Measurements from ENCODE around the gene RDH12.

RDH12 gene

DNA sequence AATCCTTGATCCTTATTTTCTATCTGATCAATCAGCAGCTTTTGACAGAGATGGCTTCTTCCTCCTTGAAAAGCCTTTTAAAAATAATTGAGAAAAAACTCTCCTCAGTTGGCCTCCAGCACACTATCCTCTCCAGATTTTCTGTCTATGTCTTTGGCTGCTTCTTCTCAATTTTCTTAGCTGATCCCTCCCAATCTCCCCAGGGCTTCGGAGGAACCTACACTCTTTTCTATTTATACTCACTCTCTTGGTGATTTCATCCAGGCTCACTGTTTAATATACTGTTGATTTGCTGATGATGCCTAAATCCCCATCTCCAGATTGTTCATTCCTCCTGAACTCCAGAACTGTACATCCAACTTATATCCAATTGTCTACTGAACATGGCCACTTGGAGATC is 54.8 kb downstream of the RDH12 start:
- no peak for DNase-seq

DNA sequence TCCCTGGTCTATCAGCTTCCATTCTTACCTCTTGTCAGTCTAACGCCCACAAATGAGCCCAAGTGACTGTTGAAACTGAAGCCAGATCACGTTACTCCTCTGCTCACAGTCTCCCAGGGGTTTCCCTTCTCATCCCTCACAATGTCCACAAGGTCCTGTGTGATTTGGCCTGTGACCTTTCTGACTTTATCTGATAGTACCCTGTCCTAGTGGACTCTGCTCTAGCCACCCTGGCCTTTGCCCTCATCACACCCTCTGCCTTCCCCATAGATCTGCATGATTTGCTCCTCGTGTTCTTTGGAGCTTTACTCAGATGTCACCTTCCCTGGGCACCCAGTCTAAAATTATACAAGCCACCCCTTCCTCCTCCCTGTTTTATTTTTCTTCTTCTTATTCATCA is 55.5 kb downstream of the RDH12 start:
- no peak for DNase-seq

DNA sequence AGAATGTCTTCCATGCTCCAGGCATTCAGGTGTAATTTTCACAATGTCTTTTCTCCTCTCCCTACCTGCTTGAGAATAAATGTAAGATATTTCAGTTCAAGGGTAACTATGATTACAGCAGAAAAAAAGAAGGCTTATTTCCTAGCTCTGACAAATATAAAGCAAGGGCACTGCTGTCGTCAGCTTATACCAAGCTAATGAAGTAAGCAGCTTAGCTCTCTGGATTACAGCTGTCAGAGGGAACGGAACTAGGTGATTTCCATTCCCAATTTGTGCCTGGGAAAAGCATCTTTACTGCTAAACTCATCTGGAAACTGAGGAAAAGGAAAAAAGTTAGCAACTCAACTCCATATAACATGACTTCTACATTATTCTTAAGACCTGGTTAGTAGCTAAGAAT is 58.2 kb downstream of the RDH12 start:
- no peak for DNase-seq

DNA sequence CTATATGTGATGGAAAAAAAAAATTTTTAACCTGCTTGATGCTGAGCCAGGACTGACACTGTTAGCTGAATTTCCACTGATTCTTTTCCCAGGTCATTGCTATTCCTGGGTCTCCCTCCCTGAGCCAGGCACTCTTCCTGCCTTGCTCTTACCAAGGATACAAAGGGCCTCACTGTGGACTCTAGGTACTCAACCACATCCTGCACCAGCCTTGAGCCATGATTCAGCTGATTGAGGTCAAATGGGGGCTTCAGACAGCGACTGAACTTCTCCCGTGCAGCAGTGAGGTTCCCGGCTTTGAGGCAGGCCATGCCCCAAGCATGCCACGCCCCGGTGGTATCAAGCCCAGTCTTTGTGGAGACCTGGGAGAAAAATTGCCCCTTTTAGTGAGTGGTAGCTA is 60.4 kb downstream of the RDH12 start:
- no peak for DNase-seq

DNA sequence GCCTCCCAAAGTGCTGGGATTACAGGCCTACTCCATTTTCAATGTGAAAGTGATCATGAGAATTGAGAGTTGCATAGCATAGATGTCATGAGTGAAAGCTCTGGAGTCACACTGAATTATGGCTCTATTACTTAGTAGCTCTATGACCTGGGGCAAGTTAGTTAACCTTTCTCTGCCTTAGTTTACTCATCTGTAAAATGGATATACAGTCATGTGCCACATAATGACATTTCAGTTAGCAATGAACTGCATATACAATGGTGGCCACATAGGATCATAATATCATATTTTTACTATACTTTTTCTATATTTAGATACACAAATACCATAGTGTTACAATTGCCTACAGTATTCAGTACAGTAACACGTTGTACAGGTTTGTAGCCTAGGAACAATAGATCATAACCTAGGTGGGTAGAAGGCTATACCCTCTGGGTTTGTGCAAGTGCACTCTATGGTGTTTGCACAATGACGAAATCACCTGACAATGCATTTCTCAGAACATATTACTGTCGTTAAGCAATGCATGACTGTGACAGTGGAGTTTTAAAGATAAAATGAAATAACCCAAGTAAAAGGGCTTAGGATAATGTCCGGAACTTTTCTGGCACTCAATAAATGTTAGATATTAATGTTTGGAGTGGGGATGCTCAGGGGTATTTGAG is 61.6 kb downstream of the RDH12 start:
- no peak for DNase-seq

DNA sequence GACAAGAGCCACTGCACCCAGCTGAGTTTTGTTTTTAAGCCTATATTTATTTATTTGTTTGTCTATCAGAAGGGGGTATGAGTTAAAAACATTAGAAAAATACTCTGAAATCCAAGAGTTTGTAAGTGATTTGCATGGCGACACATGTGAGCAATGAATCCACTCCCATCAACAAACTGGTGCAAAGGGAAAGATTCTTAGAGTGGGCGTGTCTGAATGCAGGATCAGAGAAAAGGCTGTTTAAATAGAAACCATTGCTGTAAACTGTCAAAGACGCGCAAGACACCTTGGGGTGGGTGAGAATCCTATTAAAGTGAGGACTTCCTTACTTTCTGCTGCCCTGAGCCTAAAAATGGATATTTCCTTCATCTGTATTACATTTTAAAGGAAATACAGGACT is 62.8 kb downstream of the RDH12 start:
- no peak for DNase-seq

DNA sequence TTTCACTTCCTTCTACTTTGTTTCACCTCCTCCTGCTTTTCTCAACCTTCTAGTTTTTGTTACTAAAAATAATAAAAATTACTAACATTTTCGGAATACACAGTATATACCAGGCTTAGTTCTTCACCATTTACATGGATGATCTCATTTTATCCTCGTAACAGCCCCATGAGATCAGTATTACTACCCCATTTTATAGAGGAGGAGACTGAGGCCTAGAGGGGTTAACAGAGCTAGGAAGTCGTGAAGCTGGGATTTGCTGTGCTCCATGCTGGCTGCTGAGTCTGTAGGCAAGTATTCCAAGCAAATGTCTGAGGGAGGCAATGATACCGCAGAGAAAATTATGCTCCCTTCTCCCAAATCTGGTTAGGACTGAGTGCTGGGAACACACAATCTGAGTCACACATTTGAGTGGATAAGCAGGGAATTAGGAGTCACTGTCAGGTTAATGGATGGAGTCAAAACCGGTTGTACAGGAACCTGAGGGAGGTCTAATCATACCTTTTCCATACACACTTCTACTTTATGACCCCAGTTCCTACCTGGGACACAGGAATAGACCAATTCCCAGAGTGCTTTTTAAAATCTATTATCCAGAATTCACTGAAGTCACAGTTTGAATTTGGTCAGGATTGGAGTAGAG is 63.6 kb downstream of the RDH12 start:
- no peak for DNase-seq

DNA sequence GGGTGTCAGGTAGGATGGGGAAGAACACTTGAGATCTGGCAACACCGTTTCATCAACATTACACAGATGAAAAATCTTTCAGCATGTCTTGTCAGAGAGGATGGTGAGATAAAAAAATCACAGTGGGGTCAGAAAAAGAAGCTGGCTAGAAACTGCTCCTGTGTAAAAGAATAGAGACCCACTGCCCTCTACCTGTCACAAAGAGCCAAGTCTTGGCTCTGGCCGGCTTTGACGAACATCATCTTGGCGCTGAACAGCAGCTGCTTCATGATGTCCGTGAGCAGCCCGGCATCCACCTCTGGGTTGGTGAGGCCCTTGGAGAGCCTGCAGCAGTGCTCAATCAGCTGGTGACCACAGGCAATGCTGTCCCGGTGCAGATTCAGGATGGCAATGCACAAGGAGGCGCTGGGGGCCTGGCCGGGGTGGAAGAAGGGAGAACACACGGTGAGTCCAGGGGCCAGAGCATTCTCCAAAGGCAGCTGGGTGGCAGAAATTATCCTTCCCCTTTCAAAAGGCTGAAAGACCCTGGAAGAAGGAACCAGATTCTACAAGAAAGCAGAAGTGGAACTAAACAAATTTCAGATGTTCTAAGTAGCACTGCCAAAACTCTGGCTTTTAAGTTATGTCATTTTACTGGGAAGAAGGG is 64.5 kb downstream of the RDH12 start:
- no peak for DNase-seq

DNA sequence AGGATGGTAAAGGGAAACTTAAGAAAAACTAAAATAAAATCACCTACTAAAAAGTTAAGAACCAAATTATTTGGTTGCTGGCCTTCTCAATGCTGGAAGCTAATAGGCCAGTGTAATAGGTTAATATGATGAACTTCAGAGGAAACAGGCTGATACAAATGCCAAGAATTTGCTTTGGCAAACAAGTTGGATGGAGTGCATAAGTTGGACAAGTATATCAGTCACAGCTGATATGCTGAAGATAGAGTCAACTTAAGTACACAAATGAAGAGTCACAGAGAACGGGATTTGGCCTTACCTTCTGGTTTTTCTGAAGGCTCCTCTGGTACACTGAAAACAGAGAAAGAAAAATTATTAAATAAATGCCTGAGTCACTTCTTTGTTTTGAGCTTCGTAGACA is 66.5 kb downstream of the RDH12 start:
- DNase-seq, result no peak

DNA sequence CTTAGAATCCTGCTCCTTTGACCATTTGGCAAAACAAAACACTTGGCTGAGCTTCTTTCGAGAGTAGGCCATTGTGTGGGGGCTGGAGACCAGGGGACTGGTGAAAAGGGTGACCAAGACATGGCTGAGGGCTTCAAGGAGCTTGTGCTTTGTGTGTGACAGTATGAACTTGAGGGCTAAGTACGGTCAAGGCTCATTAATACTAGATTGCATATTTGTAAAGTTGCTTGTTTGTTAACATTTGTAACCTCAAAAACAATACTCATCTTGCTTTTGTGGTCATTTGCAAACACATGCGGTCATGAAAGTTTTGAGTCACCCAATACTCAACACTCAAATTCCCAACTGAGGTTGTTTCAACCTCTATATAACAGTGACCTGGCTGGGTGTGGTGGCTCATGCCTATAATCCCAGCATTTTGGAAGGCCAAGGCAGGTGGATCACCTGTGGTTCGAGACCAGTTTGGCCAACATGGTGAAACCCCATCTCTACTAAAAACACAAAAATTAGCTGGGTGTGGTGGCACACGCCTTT is 72.2 kb downstream of the RDH12 start:
- no peak for DNase-seq

DNA sequence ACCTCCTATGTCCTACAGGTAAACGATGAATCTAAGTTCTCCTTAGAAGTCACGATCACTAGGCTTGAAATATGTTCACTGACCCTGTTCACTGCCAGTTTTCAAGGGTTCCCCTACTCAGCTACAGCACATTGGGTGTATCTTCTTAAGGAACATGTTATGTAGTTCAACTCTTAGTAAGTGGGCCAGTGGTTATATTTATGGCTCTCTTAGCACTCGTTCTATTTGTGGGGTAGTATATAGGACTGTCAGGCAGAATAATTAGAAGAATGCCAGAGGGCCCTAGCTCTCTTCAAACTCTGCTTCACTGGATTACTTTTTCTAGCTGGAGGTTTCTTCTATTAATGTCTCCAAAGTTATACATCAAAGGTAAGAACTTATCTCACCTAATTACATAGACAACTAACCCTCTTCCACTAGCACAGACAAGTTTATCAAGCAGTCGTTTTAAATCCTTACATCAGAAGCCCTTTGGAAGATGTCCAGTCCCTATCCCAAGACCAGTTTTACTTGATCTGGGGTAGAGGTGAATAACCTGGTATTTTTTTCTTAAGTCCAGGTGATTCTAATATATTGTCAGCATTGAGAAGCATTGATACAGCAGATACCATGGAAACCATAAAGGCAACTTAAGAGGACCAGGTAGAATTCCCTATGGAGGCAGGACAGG is 75.1 kb downstream of the RDH12 start:
- DNase-seq, result no peak

DNA sequence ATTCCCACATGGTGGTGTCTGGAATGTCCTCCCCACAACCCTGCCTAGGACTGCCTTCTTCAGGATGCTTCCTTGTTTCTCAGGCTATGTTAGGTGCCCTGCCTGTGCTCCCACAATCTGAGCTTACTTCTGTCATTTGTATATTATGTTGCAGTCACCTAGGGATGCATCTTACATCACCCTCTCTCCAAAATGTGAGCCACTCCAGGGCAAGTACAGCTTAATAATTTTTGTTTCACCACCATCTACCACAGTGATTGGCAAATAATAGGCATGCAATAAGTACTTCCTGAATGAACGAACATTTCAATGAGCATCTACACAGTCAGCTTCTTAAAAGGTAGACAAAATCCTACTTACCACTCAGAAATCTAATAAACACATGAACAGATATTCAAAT is 77.1 kb downstream of the RDH12 start:
- no peak for DNase-seq

DNA sequence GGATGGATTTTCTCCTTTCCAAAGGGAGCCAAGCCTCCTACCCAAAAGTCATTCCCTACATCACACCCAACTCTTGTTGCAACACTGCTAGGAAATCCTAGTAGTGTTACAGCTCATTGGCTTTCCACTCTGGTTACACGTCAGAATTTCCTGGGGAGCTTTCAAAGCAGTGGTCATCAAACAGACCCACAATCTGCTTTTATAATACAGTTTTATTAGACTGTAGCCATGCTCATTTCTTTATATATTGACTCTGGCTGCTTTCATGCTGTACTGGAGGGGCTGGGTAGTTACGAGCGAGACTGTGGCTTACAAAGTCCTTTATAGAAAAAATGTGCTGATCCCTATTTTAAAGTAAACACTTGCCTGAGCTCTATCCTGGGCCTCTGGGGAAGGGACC is 80.4 kb downstream of the RDH12 start:
- no peak for DNase-seq

Data from NCI-H1694 (cell line).